Liver (tissue), 3 donors: ENCODE data around the gene ASMTL.

Source experiments
- CTCF ChIP-seq: fragments of 150-350 bp; IDR thresholded peaks from 2 replicates; pipeline ENCODE4 v1.5.1; 2017; ENCODE audit warnings: improper control_type of control experiment, low read depth, low read length; ENCODE audit not compliant: missing input control
- HNF4A ChIP-seq, 2 donors: conservative IDR thresholded peaks; 2 replicates each; pipeline ENCODE4 v1.6.1; 2016; ENCODE audit warnings: antibody characterized with exemption in 2 of 2, mild to moderate bottlenecking in 2 of 2
- MAX ChIP-seq: IDR thresholded peaks from 2 replicates; pipeline ENCODE4 v1.6.1; 2016; ENCODE audit warnings: antibody characterized with exemption
- NR2F2 ChIP-seq: IDR thresholded peaks from 2 replicates; pipeline ENCODE4 v1.6.1; 2016; ENCODE audit warnings: antibody characterized with exemption
- RAD21 ChIP-seq, 2 donors: IDR thresholded peaks; 2 replicates each; pipeline ENCODE4 v1.6.1; 2016; ENCODE audit warnings: antibody characterized with exemption in 2 of 2, mild to moderate bottlenecking in 2 of 2
- REST ChIP-seq: IDR thresholded peaks from 2 replicates; pipeline ENCODE4 v1.6.1; 2016; ENCODE audit warnings: antibody characterized with exemption, mild to moderate bottlenecking
- RXRA ChIP-seq, 2 donors: IDR thresholded peaks; 2 replicates each; pipeline ENCODE4 v1.6.1; 2017 to 2018; ENCODE audit warnings: antibody characterized with exemption in 2 of 2, mild to moderate bottlenecking in 1 of 2
- TAF1 ChIP-seq: conservative IDR thresholded peaks from 2 replicates; pipeline ENCODE4 v1.6.1; 2016; ENCODE audit warnings: antibody characterized with exemption, mild to moderate bottlenecking
- ZBTB33 ChIP-seq: IDR thresholded peaks from 2 replicates; pipeline ENCODE4 v1.6.1; 2016; ENCODE audit warnings: antibody characterized with exemption
- donor health status: healthy.
- donor health status: healthy.

- TF ChIP-seq TAF1: no peak
- TF ChIP-seq CTCF: no peak
- no peak for TF ChIP-seq MAX
- TF ChIP-seq ZBTB33: no peak
- TF ChIP-seq HNF4A (conservative IDR thresholded peaks at IDR 0.05): no peak
- no peak for TF ChIP-seq REST
- no peak for TF ChIP-seq RXRA (IDR thresholded peaks at IDR 0.05)
- TF ChIP-seq RAD21 (IDR thresholded peaks at IDR 0.05): no peak
- no peak for TF ChIP-seq NR2F2
These were observed 2.9 kb downstream of the ASMTL start for GRCh38 chrX:1449823-1450149.
